Activated T-cell treated with anti-CD3 and anti-CD28 coated beads for 1 hour (primary cell): ENCODE data around the gene AHRR.

Experiments used
- DNase-seq: peaks from one replicate; pipeline ENCODE4 v3.0.0-alpha.2; 2020; ENCODE audit warnings: low read depth

AHRR gene

GRCh38 chr5:443239-444151, 122.0 kb downstream of the AHRR start:
- no peak for DNase-seq

GRCh38 chr5:444226-444625, 122.7 kb downstream of the AHRR start:
- no peak for DNase-seq

- DNase-seq = no peak
Observed at GRCh38 chr5:445591-445990, 124.1 kb downstream of the AHRR start.

GRCh38 chr5:446066-446882, 124.8 kb downstream of the AHRR start:
- no peak for DNase-seq

- no peak for DNase-seq
Observed at GRCh38 chr5:446883-447263, 125.4 kb downstream of the AHRR start.

GRCh38 chr5:447501-447900, 126.0 kb downstream of the AHRR start:
- DNase-seq = no peak

- DNase-seq = no peak
Observed at GRCh38 chr5:448061-448765, 126.7 kb downstream of the AHRR start.

- no peak for DNase-seq
Observed at GRCh38 chr5:448766-449090, 127.2 kb downstream of the AHRR start.

- DNase-seq = no peak
Observed at GRCh38 chr5:449151-449550, 127.6 kb downstream of the AHRR start.

GRCh38 chr5:451587-452458, 130.3 kb downstream of the AHRR start:
- DNase-seq = no peak

- no peak for DNase-seq
Observed at GRCh38 chr5:452978-453710, 131.6 kb downstream of the AHRR start.

GRCh38 chr5:453725-454481, 132.4 kb downstream of the AHRR start:
- no peak for DNase-seq

- DNase-seq = no peak
Observed at GRCh38 chr5:454936-455335, 133.4 kb downstream of the AHRR start.

GRCh38 chr5:455806-456205, 134.3 kb downstream of the AHRR start:
- no peak for DNase-seq

GRCh38 chr5:456351-457194, 135.1 kb downstream of the AHRR start:
- DNase-seq = no peak

- no peak for DNase-seq
Observed at GRCh38 chr5:457195-457961, 135.9 kb downstream of the AHRR start.

- no peak for DNase-seq
Observed at GRCh38 chr5:458547-459353, 137.2 kb downstream of the AHRR start.
